Measurements from ENCODE around the gene BPIFB6.

DNA sequence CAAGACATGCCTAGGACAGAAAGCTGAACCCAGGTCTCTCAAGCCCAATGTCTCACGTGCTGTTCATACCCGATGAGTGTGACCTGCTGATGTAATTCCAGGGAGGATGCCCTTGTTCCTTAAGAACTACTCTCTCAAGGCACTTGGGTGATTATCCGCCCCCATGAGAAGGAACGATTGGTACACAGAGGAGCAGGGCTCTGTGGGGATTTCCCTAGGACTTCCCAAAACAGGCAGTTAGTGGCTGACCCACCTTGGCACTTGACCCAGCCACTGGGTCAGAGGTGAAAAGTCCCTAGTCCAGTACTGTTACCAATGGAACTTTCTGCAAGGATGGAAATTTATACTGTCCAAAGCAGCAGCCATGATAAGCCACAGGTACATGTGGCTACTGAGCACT, 9.2 kb upstream of the BPIFB6 start:
- TF ChIP-seq CTCF (IDR thresholded peaks at IDR 0.05; ENCODE audit: extremely low read depth in 1 of 2, insufficient read depth in 1 of 2, low read depth in 1 of 2, low read length in 2 of 2) (no peak), EZH2 (IDR thresholded peaks at IDR 0.05; ENCODE audit: borderline replicate concordance, low read depth, low read length, severe bottlenecking) (no peak), POLR2A (IDR thresholded peaks at IDR 0.05; ENCODE audit: low read depth, low read length) (no peak), GATA2 (IDR thresholded peaks at IDR 0.05; ENCODE audit: insufficient read depth, insufficient read length, low read depth, low read length) (no peak), POLR2AphosphoS5 (IDR thresholded peaks at IDR 0.05; ENCODE audit: insufficient read depth, low read depth, low read length) (no peak), JUN (IDR thresholded peaks at IDR 0.05; ENCODE audit: borderline replicate concordance, insufficient read depth, insufficient read length, low read depth) (no peak), FOS (IDR thresholded peaks at IDR 0.05; ENCODE audit: borderline replicate concordance, insufficient read depth, low read length) (no peak), MYC (IDR thresholded peaks at IDR 0.05; ENCODE audit: low read depth, low read length) (no peak)
- TF ChIP-seq, protein P1, sequence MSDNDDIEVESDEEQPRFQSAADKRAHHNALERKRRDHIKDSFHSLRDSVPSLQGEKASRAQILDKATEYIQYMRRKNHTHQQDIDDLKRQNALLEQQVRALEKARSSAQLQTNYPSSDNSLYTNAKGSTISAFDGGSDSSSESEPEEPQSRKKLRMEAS (IDR thresholded peaks at IDR 0.05; ENCODE audit: insufficient read depth, insufficient read length) = no peak

All from endothelial cell of umbilical vein (primary cell).